Measurements from ENCODE around the gene RAD51B. TPM values are rescaled to one million over a fixed set of nuclear protein-coding genes. Genes with fewer than 3 reads are reported as not detected.

The RAD51B gene
- total and polyA plus RNA-seq, 9 of the 15 experiments (the other 6 are each of a cell fraction or from before 2014, with no cell fraction given) = 8.5 to 17.3 (median 11.3) TPM

- DNase-seq (ENCODE audit: extremely low read depth in 1 of 4, low spot score in 3 of 4) (no peak), FAIRE-seq (no peak), ATAC-seq (no peak)
- Histone ChIP-seq H4K20me1 (replicated peaks; ENCODE audit: control insufficient read depth, insufficient read depth, low read length) (no peaks in the 10 kb centered on the region), H3K9me1 (ENCODE audit: control insufficient read depth, insufficient read depth, low read length) (no peaks in the 10 kb centered on the region), H3K4me1 (replicated peaks in 1 of 2; ENCODE audit: control insufficient read depth in 2 of 2, insufficient read depth in 2 of 2, low read length in 2 of 2) (peaks cover 0 to 10% of the 10 kb centered on the region in 2 experiments; a peak in 3 of 5 replicates), H3K9me3 (replicated peaks; ENCODE audit: control insufficient read depth, insufficient read depth, low read depth, low read length) (no peaks in the 10 kb centered on the region), H3K9ac (ENCODE audit: insufficient read depth in 1 of 2, low read depth in 2 of 2, low read length in 2 of 2) (no peak overlapping the region), H3K4me2 (ENCODE audit: insufficient read depth, low read length) (no peak overlapping the region), H3K36me3 (ENCODE audit: control insufficient read depth, insufficient read depth, low read length) (no peaks in the 10 kb centered on the region), H3K27ac (ENCODE audit: extremely low read depth, low read depth, low read length) (no peak overlapping the region), H3K27me3 (ENCODE audit: control insufficient read depth in 2 of 2, insufficient read depth in 2 of 2, low read length in 2 of 2) (peaks cover 0 to 5% of the 10 kb centered on the region in 2 experiments; a peak in 1 of 5 replicates), H3K79me2 (ENCODE audit: control insufficient read depth, insufficient read depth, low read length) (no peaks in the 10 kb centered on the region), H3K4me3 (no peak overlapping the region), H2AFZ (ENCODE audit: low read depth, low read length) (no peak overlapping the region)
- intact Hi-C loops (cut with micrococcal nuclease) (no loop called here), in situ Hi-C loops (cut with MboI) (no loop called here)
- ChIA-PET POLR2A (no interaction called here), CTCF (ENCODE audit: low intra/inter-chr PET ratio) (no interaction called here)
- no TSS peak for BruUV-seq (replicated peaks)
- 58% methylated on average over 6 of the region's 6 CpGs for WGBS (ENCODE audit: insufficient coverage, low coverage, missing lambda C conversion rate)
- TF ChIP-seq MCM5 (IDR thresholded peaks at IDR 0.05; ENCODE audit: low read depth) = no peak
- no peak for TF ChIP-seq XRCC3 (IDR thresholded peaks at IDR 0.05)
- no peak for TF ChIP-seq PRPF4 (IDR thresholded peaks at IDR 0.05; ENCODE audit: insufficient read depth, low read depth, low read length, poor library complexity, severe bottlenecking)
- no peak for TF ChIP-seq HNRNPLL (IDR thresholded peaks at IDR 0.05; ENCODE audit: low read depth, low read length, poor library complexity, severe bottlenecking)
- no peak for TF ChIP-seq CHCHD3 (CRISPR knock-in tag; IDR thresholded peaks at IDR 0.05)
- no peak for TF ChIP-seq CHD2 (IDR thresholded peaks at IDR 0.05; ENCODE audit: low read depth, low read length)
- no peak for TF ChIP-seq ZNF282 (CRISPR knock-in tag; IDR thresholded peaks at IDR 0.05)
- no peak for TF ChIP-seq MNT (conservative IDR thresholded peaks at IDR 0.05)
- TF ChIP-seq TAF9B (IDR thresholded peaks at IDR 0.05; ENCODE audit: partially characterized antibody) = no peak
- no peak for TF ChIP-seq BHLHE40 (IDR thresholded peaks at IDR 0.05; ENCODE audit: low read length)
- TF ChIP-seq MLLT1 (IDR thresholded peaks at IDR 0.05) = no peak
- TF ChIP-seq PREB (CRISPR knock-in tag; IDR thresholded peaks at IDR 0.05) = no peak
- no peak for TF ChIP-seq RFX7 (CRISPR knock-in tag; IDR thresholded peaks at IDR 0.05)
- no peak for TF ChIP-seq POU5F1 (IDR thresholded peaks at IDR 0.05; ENCODE audit: borderline replicate concordance, low read depth, low read length, partially characterized antibody)
- no peak for TF ChIP-seq ZNF197 (CRISPR knock-in tag; IDR thresholded peaks at IDR 0.05; ENCODE audit: low read depth)
- TF ChIP-seq ZBED1 (IDR thresholded peaks at IDR 0.05) = no peak
- no peak for TF ChIP-seq BCLAF1 (IDR thresholded peaks at IDR 0.05; ENCODE audit: borderline replicate concordance in 1 of 2, control insufficient read depth in 1 of 2, low read depth in 2 of 2, low read length in 1 of 2)
Measured at GRCh38 chr14:68491793-68492192, 672.2 kb downstream of the RAD51B start.

All from K562 (cell line).